ENCODE measurements around the gene RUSC1. TPM values are rescaled to one million over a fixed set of nuclear protein-coding genes. Genes with fewer than 3 reads are reported as not detected.
"Not testable (repeated sequence)": the region's sequence is repeated elsewhere in the genome, so short reads cannot be mapped to it uniquely, and the experiment has no call there.

Gene RUSC1, protein sequence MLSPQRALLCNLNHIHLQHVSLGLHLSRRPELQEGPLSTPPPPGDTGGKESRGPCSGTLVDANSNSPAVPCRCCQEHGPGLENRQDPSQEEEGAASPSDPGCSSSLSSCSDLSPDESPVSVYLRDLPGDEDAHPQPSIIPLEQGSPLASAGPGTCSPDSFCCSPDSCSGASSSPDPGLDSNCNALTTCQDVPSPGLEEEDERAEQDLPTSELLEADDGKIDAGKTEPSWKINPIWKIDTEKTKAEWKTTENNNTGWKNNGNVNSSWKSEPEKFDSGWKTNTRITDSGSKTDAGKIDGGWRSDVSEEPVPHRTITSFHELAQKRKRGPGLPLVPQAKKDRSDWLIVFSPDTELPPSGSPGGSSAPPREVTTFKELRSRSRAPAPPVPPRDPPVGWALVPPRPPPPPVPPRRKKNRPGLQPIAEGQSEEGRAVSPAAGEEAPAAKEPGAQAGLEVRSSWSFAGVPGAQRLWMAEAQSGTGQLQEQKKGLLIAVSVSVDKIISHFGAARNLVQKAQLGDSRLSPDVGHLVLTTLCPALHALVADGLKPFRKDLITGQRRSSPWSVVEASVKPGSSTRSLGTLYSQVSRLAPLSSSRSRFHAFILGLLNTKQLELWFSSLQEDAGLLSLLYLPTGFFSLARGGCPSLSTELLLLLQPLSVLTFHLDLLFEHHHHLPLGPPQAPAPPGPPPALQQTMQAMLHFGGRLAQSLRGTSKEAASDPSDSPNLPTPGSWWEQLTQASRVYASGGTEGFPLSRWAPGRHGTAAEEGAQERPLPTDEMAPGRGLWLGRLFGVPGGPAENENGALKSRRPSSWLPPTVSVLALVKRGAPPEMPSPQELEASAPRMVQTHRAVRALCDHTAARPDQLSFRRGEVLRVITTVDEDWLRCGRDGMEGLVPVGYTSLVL
- polyA plus RNA-seq (ENCODE audit: insufficient read length in 4 of 4) = 10 to 100 TPM; 35.5 to 44.1 (median 36.6) TPM

GRCh38 chr1:155320661-155321617 is at the start of gene RUSC1:
TSS of gene RUSC1 (plus strand) at chr1:155320894. CDS start at chr1:155321774, 880 bp downstream.
- DNase-seq (ENCODE audit: low read depth in 4 of 4, low spot score in 3 of 4) = peak in 1 of 4 donors; percentile 68

DNA sequence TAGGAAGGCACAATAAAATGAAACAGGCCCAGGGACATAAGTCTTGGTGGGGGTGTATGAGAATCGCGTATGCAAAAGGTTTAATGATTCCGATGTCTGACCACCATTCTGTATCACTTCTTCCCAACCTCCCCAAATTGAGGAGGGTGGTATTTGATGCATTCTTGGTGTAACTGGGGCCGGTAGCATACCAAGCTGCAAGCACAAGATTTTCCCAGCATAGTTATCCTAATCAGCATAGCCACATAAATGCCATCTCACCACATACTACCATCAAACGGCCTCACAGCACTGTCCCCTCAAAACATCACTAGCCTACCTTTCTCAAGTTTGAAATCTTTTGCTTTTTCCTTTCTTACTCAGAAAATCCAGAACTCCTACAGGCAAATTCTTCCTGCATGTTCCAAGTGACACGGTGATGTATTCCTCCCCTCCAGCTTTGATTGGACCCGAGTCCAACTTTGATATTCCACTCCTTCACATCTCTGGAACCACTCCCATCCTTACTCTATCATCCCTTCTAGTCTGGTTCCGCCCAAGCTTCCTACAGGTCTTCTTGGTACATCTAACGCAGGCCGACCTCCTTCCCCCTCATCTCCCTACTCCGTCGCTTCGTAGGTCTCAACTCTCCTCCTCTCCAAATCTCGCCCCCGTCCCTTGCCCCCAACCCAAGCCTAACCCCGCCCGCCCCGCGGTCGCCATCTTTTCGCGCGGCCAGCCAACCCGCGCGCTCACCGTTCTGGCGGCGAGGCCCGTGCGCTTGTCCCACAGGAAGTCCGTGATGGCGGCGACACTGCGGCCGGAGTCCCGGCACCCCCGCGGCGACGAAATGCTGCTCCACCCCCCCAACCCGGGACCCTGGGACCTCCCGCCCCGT is 48.0 kb upstream of the RUSC1 start:
- DNase-seq (ENCODE audit: low read depth in 4 of 4, low spot score in 3 of 4) = no peak

DNA sequence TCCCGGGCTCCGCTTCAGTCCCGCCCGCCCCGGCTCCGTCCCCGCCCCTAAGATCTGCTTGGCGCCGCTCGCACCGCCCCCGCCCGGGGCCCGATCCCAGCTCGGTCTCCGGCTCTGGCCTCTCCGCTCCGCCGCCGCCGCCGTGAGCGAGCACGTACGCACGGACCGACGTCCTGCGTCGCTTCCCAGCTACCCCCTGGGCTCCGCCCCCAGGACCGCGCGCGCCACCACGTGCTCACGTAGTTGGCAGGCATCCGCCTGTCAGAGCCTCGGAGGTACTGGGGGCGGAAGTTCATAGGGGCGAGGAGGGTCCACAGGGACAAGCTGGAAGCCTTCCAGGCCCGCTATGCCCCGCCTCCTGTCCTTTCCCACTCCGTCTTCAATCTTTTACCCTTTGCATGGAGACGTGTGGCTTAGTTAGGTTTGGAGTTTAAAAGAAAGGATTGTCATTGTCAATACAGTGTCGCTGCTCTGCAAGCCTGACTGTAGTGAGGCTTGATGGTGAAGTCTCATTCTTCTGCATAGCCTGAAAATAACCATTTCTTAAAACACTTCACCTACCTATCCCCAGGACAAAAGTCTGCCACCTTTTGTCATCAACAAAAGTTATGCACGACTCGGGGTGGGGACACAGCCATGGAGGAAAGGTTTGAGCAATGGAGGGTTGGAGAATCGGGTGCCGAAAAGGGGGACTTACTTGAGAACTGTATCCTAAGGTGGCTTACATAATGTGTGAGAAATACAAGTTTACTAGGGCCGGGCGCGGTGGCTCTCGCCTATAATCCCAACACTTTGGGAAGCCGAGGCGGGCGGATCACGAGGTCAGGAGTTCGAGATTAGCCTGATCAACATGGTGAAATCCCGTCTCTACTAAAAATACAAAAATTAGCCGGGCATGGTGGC is 47.1 kb upstream of the RUSC1 start, which contains the start of gene CLK2:
Gene CLK2, minus strand, starts transcription at position 162 of the 903 bp plus-strand sequence. CDS start 2,527 bp downstream, outside the sequence.
- peak; percentile 89 to 91 (median 90) for DNase-seq (ENCODE audit: low read depth in 4 of 4, low spot score in 3 of 4)

- DNase-seq (ENCODE audit: low read depth in 4 of 4, low spot score in 3 of 4) = peak; percentile 95 to 97 (median 96)
These were observed 43.4 kb upstream of the RUSC1 start, which contains the start of gene HCN3 for GRCh38 chr1:155277070-155277901. TSS of gene HCN3 (plus strand) at chr1:155277463. CDS start at chr1:155277591, 128 bp downstream.

- DNase-seq (ENCODE audit: low read depth in 4 of 4, low spot score in 3 of 4) = peak in 2 of 4 donors; percentile 60 to 66
These were observed 42.6 kb upstream of the RUSC1 start for GRCh38 chr1:155277902-155278688.

DNA sequence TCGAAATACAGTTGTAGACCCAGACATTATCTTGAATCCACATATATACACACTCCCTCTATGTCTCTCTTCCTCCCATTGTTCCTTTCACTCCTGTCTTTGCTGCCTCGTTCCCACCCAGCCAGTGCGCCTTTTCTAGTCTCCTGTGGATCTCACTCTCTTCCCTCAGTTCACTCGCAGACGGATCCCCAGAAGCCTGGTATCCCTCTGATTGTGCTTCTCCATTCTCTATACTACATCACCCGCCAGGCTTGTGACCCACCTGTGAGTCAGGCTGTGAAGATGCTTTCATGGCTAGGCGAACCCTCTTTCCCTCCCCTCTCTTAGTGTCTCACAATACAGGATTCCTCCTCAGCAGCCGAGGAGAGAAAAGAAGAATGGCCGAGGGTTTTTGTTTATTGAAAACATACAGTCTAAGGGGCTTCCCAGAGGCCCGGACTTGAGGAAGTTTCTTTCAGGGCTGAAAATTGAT is 42.0 kb upstream of the RUSC1 start:
- no peak for DNase-seq (ENCODE audit: low read depth in 4 of 4, low spot score in 3 of 4)

DNA sequence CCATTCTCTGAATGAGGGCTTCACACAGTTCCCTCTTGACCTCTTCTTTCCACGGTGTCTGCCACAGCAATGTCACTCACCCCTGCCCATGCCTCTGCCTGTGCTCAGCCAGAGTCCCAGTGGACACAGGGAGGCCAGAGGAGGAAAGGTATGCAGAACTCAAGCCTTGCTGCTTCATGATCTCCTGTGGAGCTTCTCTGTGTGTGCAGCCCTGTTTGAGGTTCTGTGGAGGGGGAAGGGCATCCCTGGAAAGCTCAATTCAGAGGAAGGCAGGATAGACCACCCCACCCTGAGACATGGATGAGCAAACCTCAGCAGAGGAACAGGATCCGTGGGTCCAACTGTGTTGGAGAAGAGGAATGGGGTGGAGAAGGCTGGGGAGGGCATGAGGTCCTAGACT is 41.4 kb upstream of the RUSC1 start:
- DNase-seq (ENCODE audit: low read depth in 4 of 4, low spot score in 3 of 4) = no peak

GRCh38 chr1:155282488-155283091 is 38.1 kb upstream of the RUSC1 start:
- DNase-seq (ENCODE audit: low read depth in 4 of 4, low spot score in 3 of 4) = no peak

DNA sequence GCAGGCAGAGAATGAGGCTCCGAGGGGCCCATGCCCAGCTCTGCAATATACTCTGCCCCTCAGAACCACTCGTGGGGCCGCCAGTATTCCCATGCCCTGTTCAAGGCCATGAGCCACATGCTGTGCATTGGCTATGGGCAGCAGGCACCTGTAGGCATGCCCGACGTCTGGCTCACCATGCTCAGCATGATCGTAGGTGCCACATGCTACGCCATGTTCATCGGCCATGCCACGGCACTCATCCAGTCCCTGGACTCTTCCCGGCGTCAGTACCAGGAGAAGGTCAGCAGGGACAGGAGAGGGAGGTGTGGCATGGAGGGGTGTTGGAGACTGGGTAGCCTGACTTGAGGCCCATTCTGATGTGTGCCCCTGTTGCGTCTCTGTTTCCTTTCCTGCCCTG is 36.2 kb upstream of the RUSC1 start:
- no peak for DNase-seq (ENCODE audit: low read depth in 4 of 4, low spot score in 3 of 4)

DNA sequence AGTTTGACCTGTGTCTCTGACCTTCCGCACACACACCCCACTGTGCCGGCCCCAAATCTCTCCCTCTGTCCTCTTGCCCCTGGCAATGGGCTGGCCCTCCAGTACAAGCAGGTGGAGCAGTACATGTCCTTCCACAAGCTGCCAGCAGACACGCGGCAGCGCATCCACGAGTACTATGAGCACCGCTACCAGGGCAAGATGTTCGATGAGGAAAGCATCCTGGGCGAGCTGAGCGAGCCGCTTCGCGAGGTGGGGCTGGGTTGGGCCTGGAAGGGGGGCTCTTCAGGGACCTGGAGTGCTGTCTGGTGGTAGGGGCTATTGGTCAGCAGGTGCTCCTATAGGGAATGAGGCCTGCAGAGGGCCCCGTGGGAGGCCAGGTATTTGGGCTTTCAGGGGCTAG is 35.6 kb upstream of the RUSC1 start:
- no peak for DNase-seq (ENCODE audit: low read depth in 4 of 4, low spot score in 3 of 4)

DNA sequence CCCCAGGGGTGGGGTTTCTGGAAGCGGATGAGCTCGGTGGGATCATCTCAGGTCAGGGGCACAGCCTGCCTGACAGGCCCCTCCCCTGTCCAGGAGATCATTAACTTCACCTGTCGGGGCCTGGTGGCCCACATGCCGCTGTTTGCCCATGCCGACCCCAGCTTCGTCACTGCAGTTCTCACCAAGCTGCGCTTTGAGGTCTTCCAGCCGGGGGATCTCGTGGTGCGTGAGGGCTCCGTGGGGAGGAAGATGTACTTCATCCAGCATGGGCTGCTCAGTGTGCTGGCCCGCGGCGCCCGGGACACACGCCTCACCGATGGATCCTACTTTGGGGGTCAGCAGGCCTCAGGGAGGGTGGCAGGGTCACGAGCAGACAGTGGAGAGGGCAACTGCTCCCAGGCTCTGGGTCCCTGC is 35.1 kb upstream of the RUSC1 start:
- DNase-seq (ENCODE audit: low read depth in 4 of 4, low spot score in 3 of 4) = no peak

GRCh38 chr1:155286544-155286943 is 34.1 kb upstream of the RUSC1 start:
- DNase-seq (ENCODE audit: low read depth in 4 of 4, low spot score in 3 of 4) = no peak

- no peak for DNase-seq (ENCODE audit: low read depth in 4 of 4, low spot score in 3 of 4)
These were observed 32.6 kb upstream of the RUSC1 start for GRCh38 chr1:155287987-155288543.

GRCh38 chr1:155291006-155291405 is 29.7 kb upstream of the RUSC1 start:
- DNase-seq (ENCODE audit: low read depth in 4 of 4, low spot score in 3 of 4) = not testable (repeated sequence)

- no peak for DNase-seq (ENCODE audit: low read depth in 4 of 4, low spot score in 3 of 4)
These were observed 27.5 kb upstream of the RUSC1 start for GRCh38 chr1:155293086-155293749.
